Measurements from ENCODE around the gene TPSD1. TPM values are rescaled to one million over a fixed set of nuclear protein-coding genes. Genes with fewer than 3 reads are reported as not detected.

Gene TPSD1
- total RNA-seq, 1 donor from 2014 or later: not detected

DNA sequence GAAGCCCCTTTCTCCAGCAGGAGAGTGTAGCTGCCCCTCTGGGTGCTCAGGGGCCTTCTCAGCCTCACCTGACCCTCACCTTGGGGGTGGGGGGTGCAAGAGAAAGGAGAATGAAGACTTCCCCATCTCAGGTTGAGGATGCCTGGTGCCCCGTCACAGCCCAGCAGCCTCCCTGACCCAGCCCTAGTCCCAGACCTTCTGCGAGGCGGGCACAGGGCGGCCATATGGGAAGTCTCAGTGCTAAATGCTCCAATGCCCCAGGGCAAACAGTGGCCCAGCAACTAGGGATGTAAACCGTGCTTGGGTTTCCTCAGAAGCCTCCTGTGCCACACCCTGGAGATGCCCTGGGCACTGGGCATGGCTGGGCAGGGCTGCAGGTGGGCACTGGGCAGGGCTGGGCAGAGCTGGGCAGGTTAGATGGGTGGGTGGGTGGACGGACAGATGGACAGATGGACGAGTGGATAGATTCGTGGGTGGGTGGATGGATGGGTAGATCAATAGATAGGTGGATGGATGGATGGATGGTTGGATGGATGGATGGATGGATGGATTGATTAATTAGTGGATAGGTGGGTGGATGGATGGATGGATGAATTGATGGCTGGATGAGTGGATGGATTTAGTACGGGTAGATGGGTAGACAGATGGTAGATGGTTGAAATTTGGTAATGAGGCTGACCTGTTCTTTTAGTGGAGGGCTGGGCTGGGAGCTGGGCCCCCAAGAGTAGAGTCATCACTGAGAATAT, 16.8 kb downstream of the TPSD1 start:
- Mint-ChIP-seq H3K9me3 (ENCODE audit: unreplicated experiment) (no peaks in the 10 kb centered on the region), H3K27ac (ENCODE audit: unreplicated experiment) (no peak overlapping the region), H3K4me3 (ENCODE audit: unreplicated experiment) (peak overlapping the region; percentile 13), H3K36me3 (ENCODE audit: low read depth, unreplicated experiment) (peaks cover 8% of the 10 kb centered on the region), H3K4me1 (ENCODE audit: unreplicated experiment) (no peaks in the 10 kb centered on the region), H3K27me3 (ENCODE audit: unreplicated experiment) (peaks cover 8% of the 10 kb centered on the region)
- TF ChIP-seq, protein P1, sequence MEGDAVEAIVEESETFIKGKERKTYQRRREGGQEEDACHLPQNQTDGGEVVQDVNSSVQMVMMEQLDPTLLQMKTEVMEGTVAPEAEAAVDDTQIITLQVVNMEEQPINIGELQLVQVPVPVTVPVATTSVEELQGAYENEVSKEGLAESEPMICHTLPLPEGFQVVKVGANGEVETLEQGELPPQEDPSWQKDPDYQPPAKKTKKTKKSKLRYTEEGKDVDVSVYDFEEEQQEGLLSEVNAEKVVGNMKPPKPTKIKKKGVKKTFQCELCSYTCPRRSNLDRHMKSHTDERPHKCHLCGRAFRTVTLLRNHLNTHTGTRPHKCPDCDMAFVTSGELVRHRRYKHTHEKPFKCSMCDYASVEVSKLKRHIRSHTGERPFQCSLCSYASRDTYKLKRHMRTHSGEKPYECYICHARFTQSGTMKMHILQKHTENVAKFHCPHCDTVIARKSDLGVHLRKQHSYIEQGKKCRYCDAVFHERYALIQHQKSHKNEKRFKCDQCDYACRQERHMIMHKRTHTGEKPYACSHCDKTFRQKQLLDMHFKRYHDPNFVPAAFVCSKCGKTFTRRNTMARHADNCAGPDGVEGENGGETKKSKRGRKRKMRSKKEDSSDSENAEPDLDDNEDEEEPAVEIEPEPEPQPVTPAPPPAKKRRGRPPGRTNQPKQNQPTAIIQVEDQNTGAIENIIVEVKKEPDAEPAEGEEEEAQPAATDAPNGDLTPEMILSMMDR (IDR thresholded peaks at IDR 0.05; ENCODE audit: unreplicated experiment): no peak
- no peak for DNase-seq (ENCODE audit: low spot score)

DNA sequence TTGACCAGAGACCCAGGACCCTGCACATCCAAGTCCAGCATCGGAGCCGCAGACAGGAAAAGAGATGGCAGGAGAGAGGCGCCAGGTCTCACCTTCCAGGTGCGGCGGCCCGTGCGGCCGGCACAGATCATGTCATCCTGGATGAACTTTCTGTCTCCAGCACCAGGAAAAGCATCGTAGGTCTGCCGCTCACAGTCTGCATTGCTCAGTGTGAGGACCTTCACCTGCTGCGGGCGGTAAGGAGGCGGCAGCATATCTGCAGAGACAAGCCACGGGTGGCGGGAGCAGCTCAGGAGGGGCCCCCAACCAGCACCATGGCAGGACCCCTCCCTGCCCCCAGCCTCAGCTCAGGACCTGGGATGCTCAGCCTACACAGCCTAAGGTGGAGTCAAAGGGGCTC, 17.9 kb downstream of the TPSD1 start:
- Mint-ChIP-seq H3K4me1 (ENCODE audit: unreplicated experiment) (no peaks in the 10 kb centered on the region), H3K36me3 (ENCODE audit: low read depth, unreplicated experiment) (peaks cover 8% of the 10 kb centered on the region), H3K27me3 (ENCODE audit: unreplicated experiment) (peaks cover 8% of the 10 kb centered on the region), H3K9me3 (ENCODE audit: unreplicated experiment) (no peaks in the 10 kb centered on the region), H3K27ac (ENCODE audit: unreplicated experiment) (no peak overlapping the region), H3K4me3 (ENCODE audit: unreplicated experiment) (no peak overlapping the region)
- TF ChIP-seq, protein P1 (IDR thresholded peaks at IDR 0.05; ENCODE audit: unreplicated experiment): no peak
- no peak for DNase-seq (ENCODE audit: low spot score)

- DNase-seq (ENCODE audit: low spot score): no peak
- Mint-ChIP-seq H3K4me1 (ENCODE audit: unreplicated experiment) (no peaks in the 10 kb centered on the region), H3K4me3 (ENCODE audit: unreplicated experiment) (no peak overlapping the region), H3K27ac (ENCODE audit: unreplicated experiment) (no peak overlapping the region), H3K36me3 (ENCODE audit: low read depth, unreplicated experiment) (peaks cover 8% of the 10 kb centered on the region), H3K27me3 (ENCODE audit: unreplicated experiment) (peaks cover 8% of the 10 kb centered on the region), H3K9me3 (ENCODE audit: unreplicated experiment) (no peaks in the 10 kb centered on the region)
- TF ChIP-seq, protein P1 (IDR thresholded peaks at IDR 0.05; ENCODE audit: unreplicated experiment): no peak
Measured at GRCh38 chr16:1274767-1275166, 18.9 kb downstream of the TPSD1 start.

DNA sequence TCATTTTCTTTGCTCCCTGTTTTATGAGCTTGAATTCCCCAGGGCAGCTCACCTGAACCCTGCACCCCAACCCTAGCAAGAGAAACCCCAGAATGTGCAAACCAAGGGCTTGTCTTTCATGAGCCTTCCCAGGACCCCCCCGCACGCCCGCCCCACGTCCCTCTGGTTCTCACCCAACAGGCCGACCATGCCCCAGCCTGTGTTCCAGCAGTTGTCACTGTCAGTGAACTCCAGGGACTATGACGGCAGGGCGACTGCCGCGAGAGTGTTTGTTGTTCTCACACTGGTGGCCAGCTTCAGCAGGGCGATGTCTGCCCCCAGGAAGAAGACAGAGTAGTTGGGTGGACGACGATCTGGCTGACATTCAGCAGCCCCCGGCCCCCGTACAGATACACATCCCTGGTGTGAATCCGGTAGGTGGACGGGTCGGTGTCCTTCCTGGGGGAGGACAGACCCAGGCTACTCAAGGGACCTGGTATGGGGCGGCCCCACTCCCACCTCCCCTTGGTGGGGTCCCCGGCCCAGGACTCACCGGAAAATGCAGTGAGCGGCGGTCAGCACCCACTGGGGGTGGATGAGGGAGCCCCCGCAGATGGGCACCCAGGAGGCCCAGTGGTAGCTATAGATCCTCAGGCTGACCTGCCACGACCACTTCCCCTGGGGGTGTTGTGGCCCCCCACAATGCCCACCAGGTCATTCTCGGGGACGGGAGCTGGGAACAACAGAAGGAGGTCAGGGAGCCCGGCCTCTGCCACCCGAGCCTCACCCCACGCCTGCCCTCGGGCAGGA, 20.1 kb downstream of the TPSD1 start:
- Mint-ChIP-seq H3K36me3 (ENCODE audit: low read depth, unreplicated experiment) (peaks cover 8% of the 10 kb centered on the region), H3K4me1 (ENCODE audit: unreplicated experiment) (no peaks in the 10 kb centered on the region), H3K27me3 (ENCODE audit: unreplicated experiment) (peaks cover 6% of the 10 kb centered on the region), H3K9me3 (ENCODE audit: unreplicated experiment) (no peaks in the 10 kb centered on the region), H3K4me3 (ENCODE audit: unreplicated experiment) (peak overlapping the region; percentile 56), H3K27ac (ENCODE audit: unreplicated experiment) (no peak overlapping the region)
- TF ChIP-seq, protein P1 (IDR thresholded peaks at IDR 0.05; ENCODE audit: unreplicated experiment): no peak
- no peak for DNase-seq (ENCODE audit: low spot score)

DNA sequence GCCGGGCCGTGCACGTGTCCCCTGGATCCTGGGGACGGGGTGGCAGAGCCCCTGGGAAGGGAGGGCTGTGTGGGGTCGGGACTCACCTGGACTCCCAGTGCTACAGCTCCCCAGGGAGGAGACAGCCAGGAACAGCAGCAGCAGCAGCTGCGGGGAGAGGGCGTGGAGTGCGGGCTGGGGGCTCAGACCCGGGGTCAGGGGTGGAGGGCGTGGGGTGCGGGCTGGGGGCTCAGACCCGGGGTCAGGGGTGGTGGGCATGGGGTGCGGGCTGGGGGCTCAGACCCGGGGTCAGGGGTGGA, 20.7 kb downstream of the TPSD1 start:
- H3K27ac Mint-ChIP-seq (ENCODE audit: unreplicated experiment): no peak overlapping the region
- no peaks in the 10 kb centered on the region for H3K9me3 Mint-ChIP-seq (ENCODE audit: unreplicated experiment)
- peaks cover 11% of the 10 kb centered on the region for H3K27me3 Mint-ChIP-seq (ENCODE audit: unreplicated experiment)
- no peaks in the 10 kb centered on the region for H3K4me1 Mint-ChIP-seq (ENCODE audit: unreplicated experiment)
- peaks cover 8% of the 10 kb centered on the region for H3K36me3 Mint-ChIP-seq (ENCODE audit: low read depth, unreplicated experiment)
- no peak for DNase-seq (ENCODE audit: low spot score)
- TF ChIP-seq, protein P1 (IDR thresholded peaks at IDR 0.05; ENCODE audit: unreplicated experiment): no peak
- no peak overlapping the region for H3K4me3 Mint-ChIP-seq (ENCODE audit: unreplicated experiment)

Data from endothelial cell (in vitro differentiated cells).